Omental fat pad (tissue), 4 donors: ENCODE results near the gene HSF2. TPM values are rescaled to one million over a fixed set of nuclear protein-coding genes. Genes with fewer than 3 reads are reported as not detected.

Experiments used
- ATAC-seq: fragments of 150-250 bp; one replicate; pipeline ENCODE4 v1.9.1; 2016; ENCODE audit warnings: mild to moderate bottlenecking, moderate library complexity; ENCODE audit not compliant: low FRiP score
- DNase-seq: peaks from one replicate; pipeline ENCODE4 v3.0.0-alpha.2; 2019; ENCODE audit warnings: low spot score
- CTCF ChIP-seq, 3 donors: fragments of 450-650 bp; IDR thresholded peaks; one replicate each; pipeline ENCODE4 v1.5.1; 2016 to 2017; ENCODE audit warnings: antibody characterized with exemption in 3 of 3, mild to moderate bottlenecking in 3 of 3, moderate library complexity in 2 of 3
- total RNA-seq, 4 donors: library from RNA; depleted of rRNA; stranded (reverse); fragments of >200 nt; gene quantifications; one replicate each; pipeline ENCODE4 v1.1.0, GENCODE V29; 2016

HSF2 gene
- total RNA-seq, 4 donors from 2014 or later, result 8.9 to 19.5 (median 13.5) TPM

- ATAC-seq, result no peak
- TF ChIP-seq CTCF (IDR thresholded peaks at IDR 0.05), result no peak
- no peak for DNase-seq
Measured at GRCh38 chr6:122399055-122399347, 451 bp upstream of the HSF2 start.

DNA sequence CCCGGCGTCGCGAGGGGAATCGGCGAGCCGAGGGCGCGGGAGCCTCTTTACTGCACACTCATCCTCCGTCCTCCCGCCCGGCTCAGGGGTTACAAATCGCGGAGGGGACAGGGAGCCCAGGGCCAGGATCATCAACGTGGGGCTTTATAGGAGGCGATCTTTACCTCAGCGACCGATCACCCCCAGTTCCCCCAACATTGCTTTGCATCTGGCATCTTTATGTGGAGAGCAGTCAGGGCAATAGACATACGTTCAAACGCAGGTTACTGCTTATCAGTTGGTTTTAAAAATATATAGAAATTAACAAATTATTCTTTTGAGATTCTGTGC, 634 bp downstream of the HSF2 start:
- TF ChIP-seq CTCF (IDR thresholded peaks at IDR 0.05), result no peak
- DNase-seq, result no peak
- no peak for ATAC-seq

- TF ChIP-seq CTCF (IDR thresholded peaks at IDR 0.05), result no peak
Measured at GRCh38 chr6:122400462-122401089, 1.1 kb downstream of the HSF2 start.

DNA sequence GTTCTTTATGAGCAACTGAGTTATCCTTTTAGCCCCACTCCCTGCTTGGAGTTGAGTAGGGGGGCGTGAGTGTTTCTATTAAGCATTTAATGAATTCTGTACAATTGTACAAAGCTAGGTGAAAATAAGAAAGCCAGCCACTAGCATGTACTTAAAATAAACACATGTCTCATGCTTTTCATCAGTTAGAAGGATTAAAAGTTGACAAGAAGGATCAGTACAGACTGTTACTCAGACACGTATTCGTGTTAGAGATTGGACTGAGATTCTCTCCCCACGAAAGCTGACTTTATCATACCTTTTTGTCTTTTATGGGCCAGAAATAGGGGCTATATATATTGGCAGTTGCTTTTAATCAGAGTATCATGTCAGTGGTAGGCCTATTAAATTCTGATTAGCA, 1.7 kb downstream of the HSF2 start:
- no peak for DNase-seq
- ATAC-seq, result no peak
- TF ChIP-seq CTCF (IDR thresholded peaks at IDR 0.05), result no peak

More at GRCh38 chr6:122400462-122401089, 1.1 kb downstream of the HSF2 start:
- DNase-seq (no peak), ATAC-seq (no peak)

GRCh38 chr6:122404444-122404843, 5.0 kb downstream of the HSF2 start:
- TF ChIP-seq CTCF (IDR thresholded peaks at IDR 0.05), result no peak
- DNase-seq, result no peak
- ATAC-seq, result no peak

- DNase-seq (no peak), ATAC-seq (peak; percentile 51)
- TF ChIP-seq CTCF (IDR thresholded peaks at IDR 0.05), result no peak
Measured at GRCh38 chr6:122405417-122405816, 6.0 kb downstream of the HSF2 start.

- ATAC-seq, result no peak
- DNase-seq, result no peak
- TF ChIP-seq CTCF (IDR thresholded peaks at IDR 0.05), result no peak
Measured at GRCh38 chr6:122406187-122406586, 6.7 kb downstream of the HSF2 start.
